ENCODE data around the gene KLK1. TPM values are rescaled to one million over a fixed set of nuclear protein-coding genes. Genes with fewer than 3 reads are reported as not detected.

KLK1 gene
- polyA plus RNA-seq, 1 donor from 2014 or later = not detected

DNA sequence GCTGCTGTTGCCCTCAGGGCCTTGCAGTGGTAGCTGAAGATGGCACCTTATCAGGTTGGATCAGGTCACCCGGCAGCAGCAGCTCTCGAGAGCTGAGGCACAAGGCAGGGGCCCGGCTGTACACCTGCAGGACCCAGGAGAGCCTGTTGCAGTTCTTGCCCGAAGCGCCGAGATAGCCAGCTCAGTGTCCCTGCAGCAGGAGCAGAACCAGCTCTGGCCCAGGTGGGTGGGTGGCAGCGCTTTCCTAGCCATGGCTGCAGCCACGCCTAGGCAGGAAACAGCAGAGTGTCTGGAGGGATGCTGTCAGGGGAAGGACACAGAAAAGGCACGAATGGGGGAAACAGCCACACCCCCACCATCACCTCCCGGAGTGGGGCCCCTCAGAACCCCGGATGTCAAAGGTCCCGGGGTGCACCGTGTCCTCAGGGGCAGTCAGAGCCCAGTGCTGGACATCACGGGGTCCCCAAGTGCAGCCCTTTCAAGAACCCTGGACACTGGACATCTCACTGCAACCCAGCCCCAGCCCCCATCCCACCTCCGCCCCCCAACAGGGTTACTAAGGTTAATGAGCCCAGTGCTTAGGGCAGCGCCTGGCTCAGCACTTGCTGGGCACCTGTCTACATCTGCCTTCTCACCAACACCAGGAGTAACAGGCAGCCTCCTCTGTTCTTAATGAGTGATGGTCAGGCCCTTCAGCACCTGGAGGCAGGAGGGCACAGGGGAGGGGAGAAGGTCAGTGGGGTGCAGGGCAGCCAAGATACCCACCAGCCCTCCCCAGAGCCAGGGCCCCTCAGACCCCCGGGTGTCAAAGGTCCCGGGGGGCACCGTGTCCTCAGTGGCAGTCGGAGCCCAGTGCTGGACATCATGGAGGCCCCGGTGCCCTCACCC, 24.7 kb downstream of the KLK1 start:
- Histone ChIP-seq H3K9me2 (ENCODE audit: insufficient read depth, low read length) (no peaks in the 10 kb centered on the region), H3K4me3 (ENCODE audit: low read length) (no peak overlapping the region), H3K27me3 (ENCODE audit: insufficient read depth, low read depth, low read length) (no peaks in the 10 kb centered on the region), H2AFZ (ENCODE audit: low read depth, low read length) (no peak overlapping the region), H3K9ac (ENCODE audit: low read length) (no peak overlapping the region), H3F3A (ENCODE audit: insufficient read depth, low read length, poor library complexity, severe bottlenecking) (no peaks in the 10 kb centered on the region), H3K79me2 (replicated peaks; ENCODE audit: insufficient read depth, low read length) (peaks cover 21% of the 10 kb centered on the region), H4K20me1 (ENCODE audit: insufficient read depth) (no peaks in the 10 kb centered on the region), H3K27ac (ENCODE audit: low read length) (no peak overlapping the region), H3K9me3 (ENCODE audit: low read length) (no peaks in the 10 kb centered on the region), H3K36me3 (ENCODE audit: insufficient read depth, low read length) (no peaks in the 10 kb centered on the region), H3K4me2 (ENCODE audit: low read length) (no peak overlapping the region)
- TF ChIP-seq RAD21 (conservative IDR thresholded peaks at IDR 0.05) (no peak), POLR2AphosphoS5 (IDR thresholded peaks at IDR 0.05) (no peak), EP300 (conservative IDR thresholded peaks at IDR 0.05; ENCODE audit: poor library complexity, severe bottlenecking) (no peak), EZH2 (IDR thresholded peaks at IDR 0.05; ENCODE audit: borderline replicate concordance, insufficient read depth, low read length, poor library complexity, severe bottlenecking) (no peak), TAF1 (IDR thresholded peaks at IDR 0.05; ENCODE audit: low read depth) (no peak), SMC3 (conservative IDR thresholded peaks at IDR 0.05; ENCODE audit: poor library complexity) (no peak), MXI1 (conservative IDR thresholded peaks at IDR 0.05; ENCODE audit: poor library complexity, severe bottlenecking) (no peak)
- TF ChIP-seq, protein P1, sequence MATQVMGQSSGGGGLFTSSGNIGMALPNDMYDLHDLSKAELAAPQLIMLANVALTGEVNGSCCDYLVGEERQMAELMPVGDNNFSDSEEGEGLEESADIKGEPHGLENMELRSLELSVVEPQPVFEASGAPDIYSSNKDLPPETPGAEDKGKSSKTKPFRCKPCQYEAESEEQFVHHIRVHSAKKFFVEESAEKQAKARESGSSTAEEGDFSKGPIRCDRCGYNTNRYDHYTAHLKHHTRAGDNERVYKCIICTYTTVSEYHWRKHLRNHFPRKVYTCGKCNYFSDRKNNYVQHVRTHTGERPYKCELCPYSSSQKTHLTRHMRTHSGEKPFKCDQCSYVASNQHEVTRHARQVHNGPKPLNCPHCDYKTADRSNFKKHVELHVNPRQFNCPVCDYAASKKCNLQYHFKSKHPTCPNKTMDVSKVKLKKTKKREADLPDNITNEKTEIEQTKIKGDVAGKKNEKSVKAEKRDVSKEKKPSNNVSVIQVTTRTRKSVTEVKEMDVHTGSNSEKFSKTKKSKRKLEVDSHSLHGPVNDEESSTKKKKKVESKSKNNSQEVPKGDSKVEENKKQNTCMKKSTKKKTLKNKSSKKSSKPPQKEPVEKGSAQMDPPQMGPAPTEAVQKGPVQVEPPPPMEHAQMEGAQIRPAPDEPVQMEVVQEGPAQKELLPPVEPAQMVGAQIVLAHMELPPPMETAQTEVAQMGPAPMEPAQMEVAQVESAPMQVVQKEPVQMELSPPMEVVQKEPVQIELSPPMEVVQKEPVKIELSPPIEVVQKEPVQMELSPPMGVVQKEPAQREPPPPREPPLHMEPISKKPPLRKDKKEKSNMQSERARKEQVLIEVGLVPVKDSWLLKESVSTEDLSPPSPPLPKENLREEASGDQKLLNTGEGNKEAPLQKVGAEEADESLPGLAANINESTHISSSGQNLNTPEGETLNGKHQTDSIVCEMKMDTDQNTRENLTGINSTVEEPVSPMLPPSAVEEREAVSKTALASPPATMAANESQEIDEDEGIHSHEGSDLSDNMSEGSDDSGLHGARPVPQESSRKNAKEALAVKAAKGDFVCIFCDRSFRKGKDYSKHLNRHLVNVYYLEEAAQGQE (IDR thresholded peaks at IDR 0.05; ENCODE audit: borderline replicate concordance) = no peak
- TF ChIP-seq, protein P2, sequence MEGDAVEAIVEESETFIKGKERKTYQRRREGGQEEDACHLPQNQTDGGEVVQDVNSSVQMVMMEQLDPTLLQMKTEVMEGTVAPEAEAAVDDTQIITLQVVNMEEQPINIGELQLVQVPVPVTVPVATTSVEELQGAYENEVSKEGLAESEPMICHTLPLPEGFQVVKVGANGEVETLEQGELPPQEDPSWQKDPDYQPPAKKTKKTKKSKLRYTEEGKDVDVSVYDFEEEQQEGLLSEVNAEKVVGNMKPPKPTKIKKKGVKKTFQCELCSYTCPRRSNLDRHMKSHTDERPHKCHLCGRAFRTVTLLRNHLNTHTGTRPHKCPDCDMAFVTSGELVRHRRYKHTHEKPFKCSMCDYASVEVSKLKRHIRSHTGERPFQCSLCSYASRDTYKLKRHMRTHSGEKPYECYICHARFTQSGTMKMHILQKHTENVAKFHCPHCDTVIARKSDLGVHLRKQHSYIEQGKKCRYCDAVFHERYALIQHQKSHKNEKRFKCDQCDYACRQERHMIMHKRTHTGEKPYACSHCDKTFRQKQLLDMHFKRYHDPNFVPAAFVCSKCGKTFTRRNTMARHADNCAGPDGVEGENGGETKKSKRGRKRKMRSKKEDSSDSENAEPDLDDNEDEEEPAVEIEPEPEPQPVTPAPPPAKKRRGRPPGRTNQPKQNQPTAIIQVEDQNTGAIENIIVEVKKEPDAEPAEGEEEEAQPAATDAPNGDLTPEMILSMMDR (IDR thresholded peaks at IDR 0.05; ENCODE audit: poor library complexity, severe bottlenecking) = no peak

DNA sequence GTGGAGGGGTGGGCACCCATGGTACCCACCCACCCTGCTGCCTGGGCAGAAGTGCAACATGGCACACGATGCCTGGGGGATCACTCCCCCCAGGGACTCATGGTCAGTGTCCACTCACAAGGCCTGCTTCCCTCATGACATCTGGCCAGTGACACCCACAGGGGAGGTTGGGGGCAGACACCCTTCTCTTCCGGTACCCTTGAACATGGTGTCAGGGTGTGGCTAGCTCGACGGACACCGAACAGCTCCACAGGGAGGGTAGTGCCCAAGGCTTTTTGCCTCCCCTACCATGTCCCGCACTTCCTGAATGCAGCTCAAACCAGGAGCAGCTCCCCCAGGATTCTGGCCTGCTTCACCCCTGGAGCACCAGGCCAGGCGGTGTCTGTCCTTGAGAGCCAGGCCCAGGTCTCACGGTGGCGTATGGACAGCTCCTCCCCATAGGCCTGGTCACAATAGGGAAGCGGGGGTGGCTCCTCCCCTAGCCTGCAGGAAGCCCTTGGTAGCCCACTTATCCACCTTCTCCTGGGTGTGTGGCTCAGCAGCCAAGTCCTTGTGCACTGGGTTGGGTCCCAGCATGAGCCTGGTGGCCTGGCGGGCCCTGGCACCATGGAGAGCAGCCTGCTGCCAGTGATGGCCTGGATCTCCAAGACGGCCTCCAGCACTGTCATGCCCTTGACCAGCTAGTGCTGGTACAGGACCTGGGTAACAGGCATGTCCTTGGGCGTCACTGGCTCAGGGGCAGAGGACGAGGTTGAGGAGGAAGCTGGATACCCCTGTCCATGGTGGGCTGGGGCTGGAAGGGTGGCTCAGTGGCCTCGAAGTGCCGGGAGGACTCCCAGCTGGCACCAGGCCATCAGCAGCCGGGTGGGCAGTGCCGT, 25.6 kb downstream of the KLK1 start:
- Histone ChIP-seq H2AFZ (ENCODE audit: low read depth, low read length) (no peak overlapping the region), H3K36me3 (ENCODE audit: insufficient read depth, low read length) (no peaks in the 10 kb centered on the region), H3K79me2 (replicated peaks; ENCODE audit: insufficient read depth, low read length) (peaks cover 12% of the 10 kb centered on the region), H3K4me2 (ENCODE audit: low read length) (no peak overlapping the region), H3K27me3 (ENCODE audit: insufficient read depth, low read depth, low read length) (no peaks in the 10 kb centered on the region), H3K4me3 (ENCODE audit: low read length) (no peak overlapping the region), H3K27ac (ENCODE audit: low read length) (no peak overlapping the region), H3K9me2 (ENCODE audit: insufficient read depth, low read length) (no peaks in the 10 kb centered on the region), H3K9ac (ENCODE audit: low read length) (no peak overlapping the region), H4K20me1 (ENCODE audit: insufficient read depth) (no peaks in the 10 kb centered on the region), H3F3A (ENCODE audit: insufficient read depth, low read length, poor library complexity, severe bottlenecking) (no peaks in the 10 kb centered on the region), H3K9me3 (ENCODE audit: low read length) (no peaks in the 10 kb centered on the region)
- TF ChIP-seq, protein P1 (IDR thresholded peaks at IDR 0.05; ENCODE audit: borderline replicate concordance) = no peak
- no peak for TF ChIP-seq RAD21 (conservative IDR thresholded peaks at IDR 0.05)
- TF ChIP-seq EZH2 (IDR thresholded peaks at IDR 0.05; ENCODE audit: borderline replicate concordance, insufficient read depth, low read length, poor library complexity, severe bottlenecking) = no peak
- TF ChIP-seq EP300 (conservative IDR thresholded peaks at IDR 0.05; ENCODE audit: poor library complexity, severe bottlenecking) = no peak
- TF ChIP-seq POLR2AphosphoS5 (IDR thresholded peaks at IDR 0.05) = no peak
- TF ChIP-seq MXI1 (conservative IDR thresholded peaks at IDR 0.05; ENCODE audit: poor library complexity, severe bottlenecking) = no peak
- TF ChIP-seq TAF1 (IDR thresholded peaks at IDR 0.05; ENCODE audit: low read depth) = no peak
- TF ChIP-seq SMC3 (conservative IDR thresholded peaks at IDR 0.05; ENCODE audit: poor library complexity) = no peak

All from neural cell (in vitro differentiated cells).